GM13977 (cell line): ENCODE data around the gene ADAMTS17.

Experiments used
- DNase-seq: peaks from one replicate; pipeline ENCODE4 v3.0.0; 2012; ENCODE audit warnings: low spot score
- CTCF ChIP-seq: IDR thresholded peaks from 2 replicates; pipeline ENCODE4 v1.5.1; 2012; ENCODE audit warnings: mild to moderate bottlenecking, control low read depth; ENCODE audit not compliant: insufficient read depth; ENCODE audit errors: extremely low read depth, missing control alignments
- in situ Hi-C: fragments of 300-500 bp; cut with MboI; formaldehyde crosslinking; loops from one replicate; pipeline ENCODE4 v1.12.0; 2022; ENCODE audit warnings: low sequenced_read_pairs, low pct_unique_long_range_greater_than_20kb, mixed read lengths, inconsistent platforms; ENCODE audit not compliant: unreplicated experiment

ADAMTS17 gene

GRCh38 chr15:100341750-100342560, at the start of gene ADAMTS17:
Gene ADAMTS17 (minus strand): TSS chr15:100341975. CDS start chr15:100341899, 76 bp downstream.
- in situ Hi-C loops: no loop called here
- peak; percentile 57 for DNase-seq
- TF ChIP-seq CTCF: peak; percentile 65

- TF ChIP-seq CTCF: no peak
- in situ Hi-C loops: no loop called here
- DNase-seq: no peak
These were observed 43.7 kb upstream of the ADAMTS17 start for GRCh38 chr15:100385300-100386050.

GRCh38 chr15:100384108-100384410, 42.3 kb upstream of the ADAMTS17 start:
- TF ChIP-seq CTCF: no peak
- DNase-seq: no peak
- in situ Hi-C loops: no loop called here

GRCh38 chr15:100383302-100384107, 41.7 kb upstream of the ADAMTS17 start:
- TF ChIP-seq CTCF: peak; percentile 16
- in situ Hi-C loops: no loop called here
- no peak for DNase-seq

GRCh38 chr15:100373942-100374341, 32.2 kb upstream of the ADAMTS17 start:
- DNase-seq: peak; percentile 20
- in situ Hi-C loops: no loop called here
- no peak for TF ChIP-seq CTCF

- no peak for DNase-seq
- TF ChIP-seq CTCF: no peak
- in situ Hi-C loops: no loop called here
These were observed 31.5 kb upstream of the ADAMTS17 start for GRCh38 chr15:100373120-100373896.
